HG02943 (cell line): ENCODE data around the gene SORBS1.
"Not testable (repeated sequence)": the region's sequence is repeated elsewhere in the genome, so short reads cannot be mapped to it uniquely, and the experiment has no call there.

Experiments
- ATAC-seq: cut with Tn5 transposase; IDR thresholded peaks from one replicate; pipeline ENCODE4 v1.9.1; 2021; ENCODE audit warnings: mild to moderate bottlenecking, low read depth, moderate library complexity; ENCODE audit not compliant: unreplicated experiment

SORBS1 gene

GRCh38 chr10:95496246-95496911 is 64.8 kb downstream of the SORBS1 start:
- ATAC-seq: no peak

GRCh38 chr10:95493862-95494261 is 67.3 kb downstream of the SORBS1 start:
- no peak for ATAC-seq

- ATAC-seq: no peak
These were observed 73.2 kb downstream of the SORBS1 start for GRCh38 chr10:95487994-95488393.

DNA sequence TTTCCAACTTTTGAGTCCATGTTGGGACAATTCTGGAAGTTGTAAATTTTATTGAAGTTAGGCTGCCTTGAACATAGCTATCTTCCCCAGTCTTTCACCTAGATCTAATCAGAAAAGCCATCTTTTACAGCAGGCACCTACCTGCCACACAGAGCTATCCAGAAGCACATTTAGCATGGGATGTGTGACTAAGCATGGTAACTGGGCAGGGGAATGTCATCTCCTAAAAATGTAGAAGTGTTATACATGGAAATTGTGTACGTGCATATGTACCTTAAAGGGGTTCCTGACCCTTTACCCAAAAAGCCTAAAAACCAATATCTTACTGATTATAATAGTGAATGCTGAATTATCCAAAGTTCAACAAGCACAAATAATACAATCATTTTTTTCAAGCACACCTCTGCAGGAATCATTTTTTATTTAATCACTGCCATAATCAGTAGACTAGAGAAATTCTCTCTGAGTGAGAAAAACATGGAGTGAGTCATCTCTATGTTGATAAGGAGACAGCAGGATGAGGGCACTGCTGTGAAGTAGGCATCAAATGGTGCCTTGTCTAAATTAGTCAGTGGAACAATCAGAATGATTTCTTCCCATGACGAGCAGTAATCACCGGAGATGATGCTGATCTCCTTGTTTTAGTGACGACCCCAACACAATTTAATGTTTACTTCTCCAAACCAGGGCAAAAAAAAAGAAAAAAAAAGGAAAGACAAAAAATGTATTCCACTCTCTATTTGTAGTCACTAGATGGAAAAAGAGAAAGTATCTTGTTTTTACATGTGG is 75.9 kb downstream of the SORBS1 start:
- ATAC-seq: no peak

DNA sequence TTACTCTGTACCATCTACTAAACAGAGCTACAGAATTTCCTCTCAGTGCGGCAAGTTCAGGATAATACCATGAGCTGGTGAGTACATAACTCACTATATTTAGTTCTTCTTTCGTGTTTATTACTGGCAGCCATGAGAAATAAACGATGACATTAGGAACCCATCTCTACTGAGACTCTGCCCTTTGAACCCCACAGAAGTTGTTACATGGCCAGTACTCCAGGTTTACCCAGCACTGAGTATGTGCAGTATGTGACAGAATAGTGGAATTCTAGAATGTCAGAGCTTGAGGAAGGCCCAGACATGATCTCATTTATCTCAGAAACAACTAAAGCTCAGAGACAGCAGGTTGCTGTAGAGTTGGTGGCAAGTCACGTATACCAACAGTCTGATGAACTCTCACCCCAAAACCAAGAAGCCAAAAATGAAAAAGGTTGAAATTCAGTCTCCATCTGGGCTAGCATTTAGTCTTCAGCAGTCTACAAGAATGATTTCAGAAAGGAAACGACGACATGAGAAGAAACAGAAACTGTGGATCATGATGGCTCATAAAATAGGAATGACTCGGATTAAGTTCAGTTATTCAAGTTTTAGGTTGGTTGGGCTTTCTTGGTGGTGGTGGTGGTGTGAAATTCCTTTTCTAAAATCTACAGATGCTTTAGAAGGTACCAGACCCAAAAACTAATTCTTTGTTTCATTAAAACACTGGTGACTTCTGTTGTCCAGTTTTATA is 78.5 kb downstream of the SORBS1 start:
- no peak for ATAC-seq

- ATAC-seq: no peak
These were observed 80.2 kb downstream of the SORBS1 start for GRCh38 chr10:95480901-95481491.

- ATAC-seq: no peak
These were observed 80.9 kb downstream of the SORBS1 start for GRCh38 chr10:95480102-95480900.

DNA sequence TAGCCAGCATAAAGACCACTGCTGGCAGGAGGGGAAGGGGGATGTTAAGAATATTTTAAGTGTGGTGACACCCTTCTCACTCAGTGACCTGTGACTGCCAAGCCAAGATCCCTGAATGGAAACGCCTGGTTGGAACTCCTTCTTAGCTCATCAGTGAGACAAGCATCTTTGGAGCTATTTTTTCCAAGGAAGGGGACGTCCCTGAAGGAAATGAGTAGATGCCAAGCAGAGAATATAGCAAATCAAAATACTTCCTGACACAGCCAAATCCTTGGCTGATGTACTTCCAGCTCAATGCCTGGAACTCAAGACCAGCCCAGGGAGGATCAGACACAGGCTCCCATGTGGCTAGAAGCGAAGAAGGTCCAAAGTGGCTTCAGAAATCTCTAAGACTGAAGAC is 82.2 kb downstream of the SORBS1 start:
- ATAC-seq: no peak

DNA sequence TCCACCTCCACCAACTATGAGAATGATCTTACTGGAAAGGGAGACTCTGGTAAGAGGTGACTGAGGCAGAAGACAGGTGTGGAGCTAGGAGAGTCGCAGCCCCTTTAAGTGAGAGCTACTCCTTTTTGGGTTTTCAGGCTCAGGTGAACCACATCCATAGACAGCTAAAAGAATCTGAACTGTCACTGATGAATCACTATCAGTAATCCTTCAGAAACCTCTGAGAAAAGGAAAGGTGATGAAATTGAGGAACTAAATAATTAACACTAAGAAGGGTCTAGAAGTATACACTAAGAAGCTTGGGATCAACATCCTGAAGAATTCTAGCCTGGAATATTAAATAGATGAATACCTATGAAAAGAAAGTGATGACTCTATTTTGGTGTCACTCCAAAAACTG is 83.0 kb downstream of the SORBS1 start:
- no peak for ATAC-seq

GRCh38 chr10:95477175-95477520 is 84.0 kb downstream of the SORBS1 start:
- ATAC-seq: no peak

DNA sequence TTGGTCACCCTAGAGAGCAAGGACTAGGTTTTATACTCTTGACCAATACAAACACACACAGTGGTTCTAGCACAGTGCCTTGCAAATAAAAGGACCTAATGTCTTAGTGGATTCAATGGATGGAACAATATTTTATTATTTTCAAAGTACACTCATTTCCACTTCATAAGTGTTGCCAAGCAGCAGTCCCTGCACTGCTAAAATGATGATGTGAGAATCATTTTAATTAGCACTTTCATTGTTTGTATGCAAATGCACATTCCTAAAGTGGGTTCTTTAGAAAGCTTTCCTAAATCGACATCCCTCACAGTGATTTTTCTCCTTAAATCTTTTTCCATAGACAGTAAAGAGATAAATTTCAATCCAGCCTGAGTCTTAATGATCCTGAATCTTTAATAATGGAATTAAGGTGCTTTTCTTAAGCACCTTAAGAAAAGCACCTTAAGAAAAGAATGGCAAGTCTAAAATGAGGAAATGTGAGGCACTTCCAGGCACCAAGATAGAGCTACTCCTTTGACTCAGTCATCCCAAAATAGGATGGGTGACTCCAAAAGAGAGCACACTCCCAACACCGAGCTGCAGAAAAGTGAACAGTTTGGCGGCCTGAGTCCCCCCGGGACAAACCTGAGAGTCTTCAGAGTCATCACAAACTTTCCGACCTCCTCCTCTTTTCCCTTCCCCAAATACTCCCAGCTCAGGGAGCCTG is 84.5 kb downstream of the SORBS1 start:
- no peak for ATAC-seq

DNA sequence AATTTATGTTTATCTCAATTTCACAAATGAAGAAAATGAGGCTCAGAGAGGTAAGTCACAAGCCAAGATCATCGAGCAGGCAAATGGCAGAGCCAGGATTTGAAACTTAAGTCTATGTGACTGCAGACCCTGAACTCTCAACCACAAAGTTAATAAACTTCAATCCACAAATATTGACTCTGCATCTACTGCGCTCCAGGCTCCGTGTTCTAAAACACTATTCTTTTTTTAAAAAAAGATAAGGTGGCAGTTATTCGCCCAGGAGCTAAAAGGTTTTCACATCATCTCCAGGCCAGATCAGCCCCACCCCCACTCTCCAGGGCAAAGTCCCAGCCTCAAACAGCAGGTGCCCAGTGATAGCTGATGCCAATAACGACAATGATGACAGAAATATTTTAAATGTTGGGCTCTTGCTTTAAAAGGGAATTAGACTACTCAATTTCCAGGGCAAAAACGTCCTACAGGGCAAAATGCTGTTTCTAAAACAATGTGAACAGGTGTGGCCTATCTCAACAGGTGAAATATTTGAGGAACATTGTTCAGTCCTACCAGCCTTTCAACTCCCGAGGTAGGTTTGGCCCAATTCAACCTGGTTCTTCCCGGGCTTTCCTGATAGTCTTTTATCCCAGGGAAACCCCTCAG is 85.2 kb downstream of the SORBS1 start:
- no peak for ATAC-seq

DNA sequence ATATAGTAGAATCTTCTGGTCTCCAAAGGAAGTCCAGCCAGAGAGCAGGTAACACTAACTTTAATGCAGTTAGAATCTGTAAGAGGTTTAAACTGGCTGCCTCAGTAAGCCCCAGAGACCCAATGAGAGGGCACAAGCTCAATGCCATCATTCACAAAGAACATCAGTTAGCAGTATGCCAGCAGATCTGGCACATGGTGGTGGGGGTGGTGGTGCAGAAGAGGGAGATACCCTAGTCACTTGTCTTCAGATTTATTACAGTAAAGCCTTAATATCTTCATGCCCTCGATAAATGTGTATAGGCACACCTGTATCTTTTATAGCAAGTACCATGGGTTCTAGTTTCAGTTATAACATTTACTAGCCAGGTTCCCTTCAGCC is 86.2 kb downstream of the SORBS1 start:
- ATAC-seq: no peak

DNA sequence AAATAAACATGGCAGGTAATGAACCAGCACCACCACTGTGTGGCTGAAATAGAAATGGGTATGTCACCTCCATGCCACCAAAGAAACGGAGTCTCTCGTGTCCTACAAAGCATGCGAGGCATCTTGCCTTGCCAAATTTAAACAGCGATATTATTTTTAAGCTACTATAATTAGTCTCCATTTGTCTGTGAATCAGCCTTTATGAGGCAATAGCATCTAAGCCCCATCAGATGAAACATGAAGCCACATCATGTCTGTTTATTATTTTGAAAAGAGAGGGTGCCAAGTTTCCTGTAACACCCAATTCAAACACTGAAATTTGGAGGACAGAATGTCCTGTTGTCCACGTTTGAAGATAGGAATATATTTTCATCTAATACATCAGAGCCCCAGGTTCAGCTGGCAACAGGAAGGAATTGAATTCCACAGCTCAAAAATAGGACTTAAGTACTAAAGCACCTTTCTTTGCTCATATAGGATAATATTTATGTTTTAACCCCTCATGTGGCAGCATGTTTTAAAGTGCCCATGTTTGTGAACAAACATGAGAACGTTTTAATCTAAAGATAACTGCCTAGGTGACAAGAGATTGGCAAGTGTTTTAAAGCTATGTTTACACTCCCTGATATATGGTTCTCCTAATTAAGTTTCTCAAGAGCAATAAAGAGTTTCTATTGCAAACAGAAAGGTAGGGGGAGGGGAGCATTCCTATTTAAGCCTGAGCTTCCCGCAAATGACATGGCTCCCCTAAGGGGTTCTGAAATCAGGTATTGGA is 86.8 kb downstream of the SORBS1 start:
- ATAC-seq: no peak

GRCh38 chr10:95472304-95473088 is 88.7 kb downstream of the SORBS1 start:
- no peak for ATAC-seq

- ATAC-seq: no peak
These were observed 91.5 kb downstream of the SORBS1 start for GRCh38 chr10:95469676-95470075.

DNA sequence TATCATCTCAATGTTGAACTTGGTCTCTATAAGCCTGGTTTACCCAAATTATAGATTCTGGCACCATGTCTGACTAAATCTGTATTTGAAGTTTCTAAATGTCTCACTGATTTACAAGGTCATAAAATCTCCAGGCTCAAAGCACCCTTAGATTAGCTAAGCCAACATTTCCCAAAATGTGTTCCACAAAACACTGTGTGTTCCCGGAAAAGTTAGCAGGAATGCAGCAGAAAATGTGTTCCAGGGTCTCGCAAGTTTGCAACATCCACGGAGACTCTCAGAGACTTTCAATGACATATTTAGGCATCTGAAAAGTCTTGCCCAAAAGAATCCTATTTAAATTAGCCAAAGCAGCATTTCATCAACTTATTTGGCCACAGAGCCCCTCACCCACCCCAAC is 91.9 kb downstream of the SORBS1 start:
- ATAC-seq: no peak

GRCh38 chr10:95467642-95468041 is 93.5 kb downstream of the SORBS1 start:
- ATAC-seq: not testable (repeated sequence)
